WTC11 (cell line): ENCODE measurements around the gene GPR39. TPM values are rescaled to one million over a fixed set of nuclear protein-coding genes. Genes with fewer than 3 reads are reported as not detected.

ENCODE experiments used
- ATAC-seq: fragments of 200-7000 bp; cut with Tn5 transposase; 2 replicates; pipeline ENCODE4 v1.10.0; 2021; ENCODE audit warnings: mild to moderate bottlenecking, moderate library complexity
- CTCF ChIA-PET: fragments of 300-600 bp; sonication (Branson Sonifier 250); formaldehyde crosslinking; loops from one replicate; lab custom pipeline; 2021; ENCODE audit warnings: antibody characterized with exemption; lab: Charles Lee
- POLR2A ChIA-PET: fragments of 350-600 bp; sonication (Branson Sonifier 250); formaldehyde crosslinking; loops from one replicate; lab custom pipeline; 2021; ENCODE audit warnings: antibody characterized with exemption; lab: Charles Lee
- DNase-seq: peaks from one replicate; pipeline ENCODE4 v3.0.0; 2021; ENCODE audit warnings: low spot score
- H3K27ac Mint-ChIP-seq: 2 replicates; pipeline ENCODE4 v1.8.0; 2021; ENCODE audit warnings: mixed read lengths
- H3K27me3 Mint-ChIP-seq: 2 replicates; pipeline ENCODE4 v1.8.0; 2021; ENCODE audit warnings: low read depth, mild to moderate bottlenecking, moderate library complexity, mixed read lengths
- H3K36me3 Mint-ChIP-seq: 2 replicates; pipeline ENCODE4 v1.8.0; 2021; ENCODE audit warnings: mixed read lengths
- H3K4me1 Mint-ChIP-seq: 2 replicates; pipeline ENCODE4 v1.8.0; 2022; ENCODE audit warnings: mixed read lengths
- H3K4me3 Mint-ChIP-seq: 2 replicates; pipeline ENCODE4 v1.8.0; 2021; ENCODE audit warnings: mild to moderate bottlenecking, moderate library complexity, mixed read lengths
- H3K9me3 Mint-ChIP-seq: 2 replicates; pipeline ENCODE4 v1.8.0; 2021; ENCODE audit warnings: mixed read lengths
- AR ChIP-seq: fragments of 250-450 bp; sonication (Bioruptor Pico); IDR thresholded peaks from 2 replicates; pipeline ENCODE4 v1.9.0; 2021; ENCODE audit warnings: mild to moderate bottlenecking
- ATF2 ChIP-seq: sonication (generic); formaldehyde crosslinking; IDR thresholded peaks from 2 replicates; pipeline ENCODE4 v1.8.1; 2022; ENCODE audit warnings: low read depth, missing genetic modification reagents, borderline replicate concordance
- ATF6 ChIP-seq: sonication (generic); formaldehyde crosslinking; IDR thresholded peaks from 2 replicates; pipeline ENCODE4 v1.8.1; 2023; ENCODE audit warnings: mild to moderate bottlenecking, missing genetic modification reagents
- CTCF ChIP-seq: fragments of 200-600 bp; IDR thresholded peaks from 2 replicates; pipeline ENCODE4 v1.8.0; 2022; ENCODE audit warnings: antibody characterized with exemption
- FOXJ3 ChIP-seq: sonication (generic); formaldehyde crosslinking; IDR thresholded peaks from 2 replicates; pipeline ENCODE4 v1.9.0; 2021; ENCODE audit warnings: missing genetic modification reagents, mild to moderate bottlenecking, borderline replicate concordance
- HMGA2 ChIP-seq: fragments of 250-450 bp; sonication (Bioruptor Pico); IDR thresholded peaks from 2 replicates; pipeline ENCODE4 v1.4.0; 2021; ENCODE audit warnings: mild to moderate bottlenecking, moderate library complexity
- HMGXB4 ChIP-seq: sonication (generic); formaldehyde crosslinking; IDR thresholded peaks from 2 replicates; pipeline ENCODE4 v1.8.1; 2023; ENCODE audit warnings: mild to moderate bottlenecking, moderate library complexity, missing genetic modification reagents
- KAT7 ChIP-seq: sonication (generic); formaldehyde crosslinking; IDR thresholded peaks from 2 replicates; pipeline ENCODE4 v1.8.1; 2023; ENCODE audit warnings: missing genetic modification reagents, mild to moderate bottlenecking, borderline replicate concordance
- MLX ChIP-seq: sonication (generic); formaldehyde crosslinking; IDR thresholded peaks from 2 replicates; pipeline ENCODE4 v1.8.1; 2023; ENCODE audit warnings: mild to moderate bottlenecking, missing genetic modification reagents, moderate library complexity
- NFATC4 ChIP-seq: fragments of 250-450 bp; sonication (Bioruptor Pico); IDR thresholded peaks from 2 replicates; pipeline ENCODE4 v1.9.0; 2021; ENCODE audit warnings: mild to moderate bottlenecking
- PRDM15 ChIP-seq: sonication (generic); formaldehyde crosslinking; IDR thresholded peaks from 2 replicates; pipeline ENCODE4 v1.8.0; 2022; ENCODE audit warnings: missing genetic modification reagents
- SOX15 ChIP-seq: fragments of 250-450 bp; sonication (Bioruptor Pico); IDR thresholded peaks from 2 replicates; pipeline ENCODE4 v1.9.0; 2021; ENCODE audit warnings: mild to moderate bottlenecking
- USF1 ChIP-seq: sonication (generic); formaldehyde crosslinking; IDR thresholded peaks from 2 replicates; pipeline ENCODE4 v1.8.0; 2022; ENCODE audit warnings: mild to moderate bottlenecking, missing genetic modification reagents
- USF2 ChIP-seq: sonication (generic); formaldehyde crosslinking; IDR thresholded peaks from 2 replicates; pipeline ENCODE4 v1.8.1; 2023; ENCODE audit warnings: mild to moderate bottlenecking, missing genetic modification reagents, moderate library complexity
- ZNF232 ChIP-seq: sonication (generic); formaldehyde crosslinking; IDR thresholded peaks from 2 replicates; pipeline ENCODE4 v1.8.0; 2022; ENCODE audit warnings: mild to moderate bottlenecking, missing genetic modification reagents
- ZNF396 ChIP-seq: fragments of 250-450 bp; sonication (Bioruptor Pico); IDR thresholded peaks from 2 replicates; pipeline ENCODE4 v1.8.0; 2021; ENCODE audit warnings: mild to moderate bottlenecking, moderate library complexity, borderline replicate concordance
- ZNF416 ChIP-seq: fragments of 250-450 bp; sonication (Bioruptor Pico); IDR thresholded peaks from 2 replicates; pipeline ENCODE4 v1.9.0; 2021; ENCODE audit warnings: mild to moderate bottlenecking, inconsistent platforms
- total RNA-seq: library from RNA; stranded (reverse); gene quantifications from 3 replicates; pipeline ENCODE4 v1.2.3, GENCODE V29; 2021

Gene GPR39
- total RNA-seq, 1 experiment from 2014 or later = 0.74 TPM

- TF ChIP-seq CTCF (no peak), USF1 (CRISPR knock-in tag) (no peak), ZNF396 (no peak), NFATC4 (CRISPR knock-in tag) (no peak), PRDM15 (CRISPR knock-in tag) (no peak)
- TF ChIP-seq, all 79 proteins: peak for 0
Measured at GRCh38 chr2:132621131-132621875, 204.7 kb downstream of the GPR39 start (continued).

GRCh38 chr2:132623096-132623839 is 206.7 kb downstream of the GPR39 start:
- no peak overlapping the region for H3K4me3 Mint-ChIP-seq
- H3K27me3 Mint-ChIP-seq = peaks cover 4% of the 10 kb centered on the region; the same call in 1 of the 2 replicates
- peaks cover 15% of the 10 kb centered on the region for H3K9me3 Mint-ChIP-seq
- ChIA-PET POLR2A (no interaction called here), CTCF (interaction anchor here (0.5 kb wide), 1 partner anchor 28 kb away, joined by 4 read pairs; no protein-coding TSS in a partner anchor)
- peaks cover 25% of the 10 kb centered on the region for H3K4me1 Mint-ChIP-seq
- no peak for ATAC-seq
- H3K27ac Mint-ChIP-seq = peak overlapping the region; percentile 50; the same call in 1 of the 2 replicates
- DNase-seq = no peak
- H3K36me3 Mint-ChIP-seq = peaks cover 7% of the 10 kb centered on the region
- TF ChIP-seq KAT7 (no peak), FOXJ3 (no peak), HMGA2 (no peak), MLX (CRISPR knock-in tag) (no peak), ZNF416 (CRISPR knock-in tag) (no peak), USF2 (CRISPR knock-in tag) (no peak), SOX15 (CRISPR knock-in tag) (no peak), ATF2 (no peak), ATF6 (no peak), HMGXB4 (CRISPR knock-in tag) (no peak), AR (CRISPR knock-in tag) (no peak), ZNF232 (CRISPR knock-in tag) (no peak)
